DOHH2 (cell line): ENCODE results near the gene IFNL4.

Source experiments
- H3F3A ChIP-seq: fragments of 200-600 bp; sonication (generic), shearing (Covaris generic); 2 replicates; pipeline ENCODE4 v1.6.0; 2016; ENCODE audit warnings: antibody characterized with exemption, mild to moderate bottlenecking; ENCODE audit not compliant: control insufficient read depth, insufficient read depth
- H3K27ac ChIP-seq: fragments of 200-600 bp; sonication (generic); 2 replicates; pipeline ENCODE4 v1.5.1; 2014; ENCODE audit warnings: low read depth, mild to moderate bottlenecking, low read length, moderate library complexity
- H3K27me3 ChIP-seq: fragments of 200-600 bp; sonication (generic); 2 replicates; pipeline ENCODE4 v1.6.1; 2014; ENCODE audit warnings: mild to moderate bottlenecking, low read length, mixed read lengths; ENCODE audit not compliant: control insufficient read depth
- H3K36me3 ChIP-seq: fragments of 200-600 bp; sonication (generic); 2 replicates; pipeline ENCODE4 v1.6.1; 2014; ENCODE audit warnings: mild to moderate bottlenecking, low read length, moderate library complexity, mixed read lengths; ENCODE audit not compliant: control insufficient read depth
- H3K4me1 ChIP-seq: fragments of 200-600 bp; sonication (generic); 2 replicates; pipeline ENCODE4 v1.6.1; 2014; ENCODE audit warnings: mild to moderate bottlenecking, low read length, mixed read lengths; ENCODE audit not compliant: control insufficient read depth
- H3K4me2 ChIP-seq: fragments of 200-600 bp; sonication (generic); 2 replicates; pipeline ENCODE4 v1.6.0; 2014; ENCODE audit warnings: mild to moderate bottlenecking, low read length, moderate library complexity
- H3K4me3 ChIP-seq: fragments of 200-600 bp; sonication (generic); 2 replicates; pipeline ENCODE4 v1.5.1; 2014; ENCODE audit warnings: mild to moderate bottlenecking, low read length, mixed read lengths
- H3K79me2 ChIP-seq: fragments of 200-600 bp; sonication (generic); 2 replicates; pipeline ENCODE4 v1.6.1; 2014; ENCODE audit warnings: mild to moderate bottlenecking, low read length, mixed read lengths; ENCODE audit not compliant: control insufficient read depth
- H3K9me2 ChIP-seq: fragments of 200-600 bp; sonication (generic); replicated peaks from 2 replicates; pipeline ENCODE4 v1.6.1; 2014; ENCODE audit warnings: mild to moderate bottlenecking, low read length, mixed read lengths; ENCODE audit not compliant: control insufficient read depth
- H3K9me3 ChIP-seq: fragments of 200-600 bp; sonication (generic); 2 replicates; pipeline ENCODE4 v1.6.1; 2014; ENCODE audit warnings: antibody characterized with exemption, low read length, mixed read lengths; ENCODE audit not compliant: control insufficient read depth, insufficient read depth
- H4K20me1 ChIP-seq: fragments of 200-600 bp; sonication (generic); 2 replicates; pipeline ENCODE4 v1.6.0; 2014; ENCODE audit warnings: low read depth, mild to moderate bottlenecking, antibody characterized with exemption, low read length, moderate library complexity; ENCODE audit not compliant: control insufficient read depth, insufficient read depth
- CTCF ChIP-seq: fragments of 200-600 bp; sonication (generic); IDR thresholded peaks from one replicate; pipeline ENCODE4 v1.5.1; 2014; ENCODE audit warnings: antibody characterized with exemption, mild to moderate bottlenecking, low read depth, low read length; ENCODE audit not compliant: poor library complexity, severe bottlenecking
- EZH2phosphoT487 ChIP-seq: fragments of 200-600 bp; sonication (generic); IDR thresholded peaks from 2 replicates; pipeline ENCODE4 v1.6.1; 2017; ENCODE audit warnings: borderline replicate concordance, mild to moderate bottlenecking, antibody characterized with exemption, low read length, moderate library complexity, mixed read lengths

The IFNL4 gene

DNA sequence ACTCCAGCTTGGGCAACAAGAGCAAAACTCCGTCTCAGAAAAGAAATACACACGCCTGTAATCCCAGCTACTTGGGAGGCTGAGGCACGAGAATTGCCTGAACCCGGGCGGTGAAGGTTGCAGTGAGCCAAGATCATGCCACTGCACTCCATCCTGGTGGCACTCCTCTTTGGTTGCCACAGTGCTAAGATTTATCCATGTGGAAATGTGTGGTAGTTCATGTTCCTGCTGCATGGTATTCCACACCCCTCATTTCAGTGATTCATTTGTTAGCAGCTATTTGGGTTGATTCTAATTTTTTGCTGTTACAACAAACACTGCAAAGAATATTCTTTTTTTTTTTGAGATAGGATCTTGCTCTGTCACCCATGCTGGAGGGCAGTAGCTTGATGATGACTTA, 15.9 kb downstream of the IFNL4 start:
- Histone ChIP-seq H3K9me3 (no peaks in the 10 kb centered on the region), H3F3A (no peaks in the 10 kb centered on the region), H3K4me3 (no peak overlapping the region), H3K4me1 (peaks cover 4% of the 10 kb centered on the region), H3K36me3 (no peaks in the 10 kb centered on the region), H3K79me2 (no peaks in the 10 kb centered on the region), H4K20me1 (no peaks in the 10 kb centered on the region), H3K4me2 (no peak overlapping the region), H3K27ac (no peak overlapping the region), H3K9me2 (no peaks in the 10 kb centered on the region), H3K27me3 (0 out of 2 replicates have a peak, but pooled peaks cover 3% of the 10 kb centered on the region)
- no peak for TF ChIP-seq EZH2phosphoT487
- no peak for TF ChIP-seq CTCF

DNA sequence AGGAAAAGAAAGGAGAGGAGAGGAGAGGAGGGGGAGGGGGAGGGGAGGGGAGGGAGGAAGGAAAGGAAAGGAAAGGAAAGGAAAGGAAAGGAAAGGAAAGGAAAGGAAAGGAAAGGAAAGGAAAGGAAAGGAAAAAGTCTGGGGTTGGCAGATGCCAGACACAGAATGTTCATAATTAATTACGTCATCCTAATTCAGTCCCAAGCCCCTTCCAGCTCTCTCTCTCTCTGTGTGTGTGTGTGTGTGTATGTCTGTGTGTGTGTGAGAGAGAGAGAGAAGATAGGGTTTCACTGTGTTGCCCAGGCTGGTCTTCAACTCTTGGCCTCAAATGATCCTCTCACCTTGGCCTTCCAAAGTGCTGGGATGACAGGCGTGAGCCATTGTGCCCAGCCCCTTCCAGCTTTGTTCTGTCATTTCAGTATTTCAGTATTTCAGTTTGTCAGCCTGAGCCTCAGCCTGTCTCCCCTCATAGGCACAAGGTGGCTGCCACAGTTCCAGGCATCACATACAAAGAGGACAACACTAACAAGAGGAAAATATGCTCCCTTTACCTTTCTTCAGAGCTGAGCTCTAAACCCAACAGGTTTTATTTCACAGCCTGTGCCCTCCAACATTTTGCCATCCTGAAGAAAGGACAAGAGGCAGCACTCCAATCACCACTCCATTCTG, 18.4 kb downstream of the IFNL4 start:
- no peaks in the 10 kb centered on the region for H4K20me1 ChIP-seq

DNA sequence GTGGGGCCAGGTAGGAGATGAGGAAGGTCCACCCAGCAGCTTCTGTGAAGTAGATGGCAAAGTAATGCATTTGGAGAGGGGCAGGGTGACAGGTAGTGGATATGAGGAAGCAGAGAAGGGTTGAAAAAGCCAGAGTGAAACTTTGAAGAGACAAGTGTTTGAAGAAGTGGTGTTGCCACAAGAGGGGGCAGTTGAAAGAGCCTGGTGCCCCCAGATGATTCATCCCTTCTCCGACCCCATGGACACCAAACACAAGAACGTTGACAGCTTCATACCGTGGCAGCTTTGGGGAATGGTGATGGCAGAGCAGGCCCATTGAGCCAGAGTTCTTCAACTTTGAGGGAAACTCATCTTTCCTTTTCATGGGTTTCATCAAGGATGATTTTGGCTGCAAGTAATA, 23.7 kb downstream of the IFNL4 start:
- Histone ChIP-seq H3K9me2 (no peaks in the 10 kb centered on the region), H3K36me3 (no peaks in the 10 kb centered on the region), H3K4me1 (0 out of 2 replicates have a peak, but pooled peaks cover 3% of the 10 kb centered on the region), H3K27me3 (0 out of 2 replicates have a peak, but pooled peaks cover 3% of the 10 kb centered on the region), H3K9me3 (no peaks in the 10 kb centered on the region), H4K20me1 (no peaks in the 10 kb centered on the region), H3K4me2 (no peak overlapping the region), H3F3A (no peaks in the 10 kb centered on the region), H3K79me2 (no peaks in the 10 kb centered on the region), H3K4me3 (no peak overlapping the region), H3K27ac (no peak overlapping the region)
- TF ChIP-seq CTCF = peak; percentile 9
- TF ChIP-seq EZH2phosphoT487 = no peak

More for the DNA sequence above, 18.4 kb downstream of the IFNL4 start:
- H3K4me3 ChIP-seq = no peak overlapping the region
- H3K79me2 ChIP-seq = no peaks in the 10 kb centered on the region
- TF ChIP-seq CTCF (no peak), EZH2phosphoT487 (no peak)
- H3K4me1 ChIP-seq = no peaks in the 10 kb centered on the region
- no peaks in the 10 kb centered on the region for H3K9me2 ChIP-seq
- no peaks in the 10 kb centered on the region for H3K9me3 ChIP-seq
- 0 out of 2 replicates have a peak, but pooled peaks cover 3% of the 10 kb centered on the region for H3K27me3 ChIP-seq
- H3F3A ChIP-seq = no peaks in the 10 kb centered on the region
- H3K4me2 ChIP-seq = no peak overlapping the region
- H3K36me3 ChIP-seq = no peaks in the 10 kb centered on the region
- no peak overlapping the region for H3K27ac ChIP-seq
